Stomach (tissue), 9 donors: ENCODE results near the gene CLIC5. TPM values are rescaled to one million over a fixed set of nuclear protein-coding genes. Genes with fewer than 3 reads are reported as not detected.

ENCODE experiments used
- DNase-seq, 2 donors: peaks; one replicate each; pipeline versions ENCODE4 v3.0.0 to v3.0.0-alpha.2; 2013 to 2019
- H3K27ac ChIP-seq, 5 donors: fragments of 200-600 bp in 4 of 5; sonication (generic) in 4 of 5; one replicate each; pipeline ENCODE4 v1.5.1; 2013 to 2019; ENCODE audit warnings: mild to moderate bottlenecking in 1 of 5, moderate library complexity in 1 of 5
- H3K27me3 ChIP-seq, 3 donors: fragments of 200-600 bp; sonication (generic); one replicate each; pipeline ENCODE4 v1.5.1; 2017 to 2019; ENCODE audit warnings: mixed run types in 1 of 3
- H3K36me3 ChIP-seq, 4 donors: fragments of 200-600 bp; sonication (generic); 1 replicate in 3 of 4; 2 replicates in 1 of 4; pipeline ENCODE4 v1.5.1; 2016 to 2019
- H3K4me1 ChIP-seq, 4 donors: fragments of 200-600 bp; sonication (generic); one replicate each; pipeline ENCODE4 v1.5.1; 2016 to 2019
- H3K4me3 ChIP-seq, 4 donors: fragments of 200-600 bp; sonication (generic) in 3 of 4; one replicate each; pipeline ENCODE4 v1.5.1; 2016 to 2019; ENCODE audit warnings: mild to moderate bottlenecking in 1 of 4
- H3K9me3 ChIP-seq, 4 donors: fragments of 200-600 bp; sonication (generic); one replicate each; pipeline ENCODE4 v1.5.1; 2016 to 2019
- EP300 ChIP-seq: sonication (generic); formaldehyde crosslinking; IDR thresholded peaks from one replicate; pipeline ENCODE4 v1.6.1; 2017; ENCODE audit warnings: antibody characterized with exemption
- POLR2A ChIP-seq, 4 donors: fragments of 450-650 bp; IDR thresholded peaks; one replicate each; pipeline ENCODE4 v1.6.1; 2016; ENCODE audit warnings: antibody characterized with exemption in 4 of 4, control low read depth in 2 of 4, mild to moderate bottlenecking in 1 of 4, moderate library complexity in 1 of 4
- POLR2AphosphoS5 ChIP-seq, 3 donors: sonication (generic); formaldehyde crosslinking; IDR thresholded peaks; one replicate each; pipeline ENCODE4 v1.6.1; 2016; ENCODE audit warnings: antibody characterized with exemption in 3 of 3
- WGBS, 5 donors: extraction: QIAGEN DNeasy Blood & Tissue Kit in 3 of 5; methylation state at CpG; one replicate each; pipeline versions ENCODE4 v1.1.5 to v1.1.7; 2013 to 2018; 5-methylcytosine and 5-hydroxymethylcytosine counted together
- intact Hi-C: fragments of 100-400 bp; cut with DNase I; formaldehyde crosslinking; loops from one replicate; pipeline ENCODE4 v1.15.1; 2023; ENCODE audit warnings: low total_unique reads
- polyA plus RNA-seq, 3 donors: library from polyadenylated mRNA; stranded (reverse); fragments of 200-250 nt; gene quantifications; one replicate each; pipeline ENCODE4 v1.2.3, GENCODE V29; 2013
- total RNA-seq, 5 donors: library from RNA; depleted of rRNA; stranded (reverse); fragments of >200 nt; gene quantifications; one replicate each; pipeline versions ENCODE4 v1.1.0 to v1.2.3, GENCODE V29; 2014 to 2016
- TF ChIP-seq, protein P1 (sequence below), 7 experiments: fragments of 450-650 bp in 4 of 7; fragments of 200-600 bp in 3 of 7; sonication (generic) in 3 of 7; IDR thresholded peaks; one replicate each; pipeline ENCODE4 v1.5.1; 2016 to 2019; ENCODE audit warnings: antibody characterized with exemption in 7 of 7, control low read depth in 2 of 7, mild to moderate bottlenecking in 1 of 7
- donor health status: healthy with polysubstance abuse.
- donor health status: Bipolar disorder and iron deficiency.
- donor health status: healthy.

Gene CLIC5
- total and polyA plus RNA-seq, 8 donors: 0.19 to 30.4 (median 2.0) TPM; not detected in 1

DNA sequence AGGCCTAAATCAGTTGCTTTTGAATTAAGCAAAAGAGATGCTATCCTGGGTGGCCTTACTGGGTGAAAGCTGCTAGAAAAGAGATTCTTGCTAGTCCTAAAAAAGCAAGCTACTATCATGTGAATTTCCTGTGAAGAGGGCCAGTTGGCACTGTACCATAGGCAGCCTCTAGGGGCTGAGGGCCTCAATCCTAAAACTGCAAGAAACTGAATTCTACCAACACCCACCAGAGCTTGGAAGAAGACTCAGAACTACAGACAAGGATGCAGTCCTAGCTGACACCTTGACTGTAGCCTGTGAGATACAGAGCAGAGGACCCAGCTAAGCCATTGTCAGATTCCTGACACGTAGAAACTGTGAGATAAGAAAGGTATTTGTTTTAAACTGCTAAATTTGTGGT, 24.5 kb downstream of the CLIC5 start:
- no peak for DNase-seq
- Histone ChIP-seq H3K27me3 (no peaks in the 10 kb centered on the region), H3K27ac (no peak overlapping the region), H3K4me1 (peaks cover 0 to 3% (median 0%) of the 10 kb centered on the region in 4 donors), H3K36me3 (no peaks in the 10 kb centered on the region), H3K4me3 (no peak overlapping the region), H3K9me3 (no peaks in the 10 kb centered on the region)
- TF ChIP-seq EP300 (no peak), POLR2A (IDR thresholded peaks at IDR 0.05) (no peak), POLR2AphosphoS5 (IDR thresholded peaks at IDR 0.05) (no peak)
- TF ChIP-seq, protein P1, sequence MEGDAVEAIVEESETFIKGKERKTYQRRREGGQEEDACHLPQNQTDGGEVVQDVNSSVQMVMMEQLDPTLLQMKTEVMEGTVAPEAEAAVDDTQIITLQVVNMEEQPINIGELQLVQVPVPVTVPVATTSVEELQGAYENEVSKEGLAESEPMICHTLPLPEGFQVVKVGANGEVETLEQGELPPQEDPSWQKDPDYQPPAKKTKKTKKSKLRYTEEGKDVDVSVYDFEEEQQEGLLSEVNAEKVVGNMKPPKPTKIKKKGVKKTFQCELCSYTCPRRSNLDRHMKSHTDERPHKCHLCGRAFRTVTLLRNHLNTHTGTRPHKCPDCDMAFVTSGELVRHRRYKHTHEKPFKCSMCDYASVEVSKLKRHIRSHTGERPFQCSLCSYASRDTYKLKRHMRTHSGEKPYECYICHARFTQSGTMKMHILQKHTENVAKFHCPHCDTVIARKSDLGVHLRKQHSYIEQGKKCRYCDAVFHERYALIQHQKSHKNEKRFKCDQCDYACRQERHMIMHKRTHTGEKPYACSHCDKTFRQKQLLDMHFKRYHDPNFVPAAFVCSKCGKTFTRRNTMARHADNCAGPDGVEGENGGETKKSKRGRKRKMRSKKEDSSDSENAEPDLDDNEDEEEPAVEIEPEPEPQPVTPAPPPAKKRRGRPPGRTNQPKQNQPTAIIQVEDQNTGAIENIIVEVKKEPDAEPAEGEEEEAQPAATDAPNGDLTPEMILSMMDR (IDR thresholded peaks at IDR 0.05): no peak
- WGBS, 5 donors: 45 to 75% (median 59%) methylated on average over 1 of the region's 1 CpG
- intact Hi-C loops: no loop called here

DNA sequence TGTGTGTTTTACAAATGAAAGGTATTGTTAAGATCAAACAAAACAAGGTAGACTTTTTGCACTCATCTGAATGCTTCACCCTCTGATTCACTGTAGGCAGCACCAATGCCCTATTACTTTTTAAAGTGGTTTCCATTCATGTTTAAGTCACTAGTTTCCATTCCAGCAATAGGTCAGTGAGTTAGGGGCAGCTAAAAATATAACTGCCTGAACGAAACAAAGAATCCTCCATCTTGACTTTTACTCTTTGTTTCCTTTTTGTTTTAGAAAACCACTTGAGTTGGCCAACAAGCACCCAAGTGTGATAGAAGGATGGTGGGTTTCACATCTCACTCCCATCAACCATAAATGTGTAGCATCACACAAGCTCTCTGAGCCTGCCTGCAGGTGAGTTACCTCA, 25.5 kb downstream of the CLIC5 start:
- Histone ChIP-seq H3K27ac (no peak overlapping the region), H3K4me1 (peaks cover 0 to 3% (median 0%) of the 10 kb centered on the region in 4 donors), H3K9me3 (no peaks in the 10 kb centered on the region), H3K36me3 (no peaks in the 10 kb centered on the region), H3K4me3 (no peak overlapping the region), H3K27me3 (no peaks in the 10 kb centered on the region)
- DNase-seq: no peak
- 72 to 83% (median 80%) methylated on average over 1 of the region's 1 CpG for WGBS, 5 donors
- TF ChIP-seq, protein P1 (IDR thresholded peaks at IDR 0.05): no peak
- TF ChIP-seq POLR2A (IDR thresholded peaks at IDR 0.05) (no peak), POLR2AphosphoS5 (IDR thresholded peaks at IDR 0.05) (no peak), EP300 (no peak)
- intact Hi-C loops: no loop called here

DNA sequence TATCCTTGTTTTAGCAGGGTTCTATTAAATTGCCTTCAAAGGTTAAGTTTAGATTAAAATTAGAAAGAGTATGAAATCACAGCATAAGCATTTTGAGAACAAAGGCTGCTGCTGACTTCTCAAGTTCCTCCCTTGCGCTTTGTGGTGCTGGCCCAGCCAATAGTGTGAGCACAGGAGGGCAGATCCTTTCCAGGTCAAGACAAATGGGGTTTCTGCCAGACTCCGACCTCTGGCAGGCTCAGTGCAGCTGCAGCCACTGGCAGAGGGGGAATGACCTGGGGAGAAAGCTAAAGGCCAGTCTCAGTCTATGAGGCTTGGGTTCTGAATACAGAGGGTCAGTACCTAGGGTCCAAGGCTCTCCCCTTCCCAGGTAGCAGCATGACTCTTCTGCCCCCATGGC, 27.0 kb downstream of the CLIC5 start:
- Histone ChIP-seq H3K9me3 (no peaks in the 10 kb centered on the region), H3K36me3 (no peaks in the 10 kb centered on the region), H3K27me3 (no peaks in the 10 kb centered on the region), H3K27ac (no peak overlapping the region), H3K4me1 (peaks cover 0 to 3% (median 0%) of the 10 kb centered on the region in 4 donors), H3K4me3 (no peak overlapping the region)
- intact Hi-C loops: no loop called here
- 68 to 82% (median 77%) methylated on average over 2 of the region's 2 CpGs for WGBS, 5 donors
- TF ChIP-seq POLR2A (IDR thresholded peaks at IDR 0.05) (no peak), POLR2AphosphoS5 (IDR thresholded peaks at IDR 0.05) (no peak), EP300 (no peak)
- TF ChIP-seq, protein P1 (IDR thresholded peaks at IDR 0.05): no peak
- DNase-seq: no peak

GRCh38 chr6:45987856-45988255, 27.8 kb downstream of the CLIC5 start:
- Histone ChIP-seq H3K27me3 (no peaks in the 10 kb centered on the region), H3K4me3 (no peak overlapping the region), H3K9me3 (no peaks in the 10 kb centered on the region), H3K36me3 (no peaks in the 10 kb centered on the region), H3K4me1 (peaks cover 0 to 3% (median 0%) of the 10 kb centered on the region in 4 donors), H3K27ac (no peak overlapping the region)
- peak in 1 of 2 donors; percentile 35 for DNase-seq
- intact Hi-C loops: no loop called here
- 42 to 68% (median 50%) methylated on average over 1 of the region's 1 CpG for WGBS, 5 donors
- TF ChIP-seq POLR2A (IDR thresholded peaks at IDR 0.05): no peak
- TF ChIP-seq, protein P1 (IDR thresholded peaks at IDR 0.05): no peak
